Activated CD8-positive, alpha-beta memory T cell treated with anti-CD3 and anti-CD28 coated beads for 36 hours (primary cell): ENCODE data around the gene TEX38. TPM values are rescaled to one million over a fixed set of nuclear protein-coding genes. Genes with fewer than 3 reads are reported as not detected.
"Not testable (repeated sequence)": the region's sequence is repeated elsewhere in the genome, so short reads cannot be mapped to it uniquely, and the experiment has no call there.

ENCODE experiments used
- CTCF ChIA-PET: fragments of 350-600 bp; sonication (Branson Sonifier 250); formaldehyde crosslinking; loops from one replicate; lab custom pipeline; 2021; ENCODE audit warnings: antibody characterized with exemption; lab: Charles Lee
- POLR2A ChIA-PET: fragments of 350-600 bp; sonication (Branson Sonifier 250); formaldehyde crosslinking; loops from one replicate; lab custom pipeline; 2021; ENCODE audit warnings: antibody characterized with exemption; lab: Charles Lee
- total RNA-seq, 2 experiments: library from RNA; stranded (reverse); gene quantifications; one replicate each; pipeline ENCODE4 v1.2.3, GENCODE V29; 2021

Gene TEX38
- total RNA-seq, 2 experiments from 2014 or later, result not detected

DNA sequence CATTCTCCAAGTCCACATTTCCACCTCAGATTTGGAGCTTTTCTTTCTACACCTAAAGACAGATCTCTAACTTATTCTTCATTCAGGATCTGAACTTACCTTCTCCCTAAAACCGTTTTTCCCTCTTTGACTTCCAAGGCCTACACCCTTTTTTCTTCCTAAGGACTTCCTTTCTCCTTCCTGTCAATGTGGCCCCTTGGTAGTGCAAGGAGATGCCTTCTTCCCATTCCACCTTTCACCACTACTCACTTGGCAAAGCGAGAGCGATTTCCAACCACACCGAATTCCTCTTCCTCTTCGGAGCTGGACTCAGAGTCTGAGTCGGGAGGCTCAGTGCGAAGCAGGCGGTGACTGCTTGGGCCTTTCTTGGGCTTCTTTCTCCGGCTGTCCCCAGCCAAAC lies 46.0 kb downstream of the TEX38 start:
- CTCF ChIA-PET, result no interaction called here
- POLR2A ChIA-PET, result no interaction called here

GRCh38 chr1:46718340-46718726 lies 46.7 kb downstream of the TEX38 start:
- ChIA-PET POLR2A (interaction anchor here (1.5 kb wide), 1 partner anchor 51 kb away, joined by 7 read pairs; no protein-coding TSS in a partner anchor), CTCF (interaction anchor here (0.7 kb wide), 1 partner anchor 234 kb away, joined by 3 read pairs; no protein-coding TSS in a partner anchor)

DNA sequence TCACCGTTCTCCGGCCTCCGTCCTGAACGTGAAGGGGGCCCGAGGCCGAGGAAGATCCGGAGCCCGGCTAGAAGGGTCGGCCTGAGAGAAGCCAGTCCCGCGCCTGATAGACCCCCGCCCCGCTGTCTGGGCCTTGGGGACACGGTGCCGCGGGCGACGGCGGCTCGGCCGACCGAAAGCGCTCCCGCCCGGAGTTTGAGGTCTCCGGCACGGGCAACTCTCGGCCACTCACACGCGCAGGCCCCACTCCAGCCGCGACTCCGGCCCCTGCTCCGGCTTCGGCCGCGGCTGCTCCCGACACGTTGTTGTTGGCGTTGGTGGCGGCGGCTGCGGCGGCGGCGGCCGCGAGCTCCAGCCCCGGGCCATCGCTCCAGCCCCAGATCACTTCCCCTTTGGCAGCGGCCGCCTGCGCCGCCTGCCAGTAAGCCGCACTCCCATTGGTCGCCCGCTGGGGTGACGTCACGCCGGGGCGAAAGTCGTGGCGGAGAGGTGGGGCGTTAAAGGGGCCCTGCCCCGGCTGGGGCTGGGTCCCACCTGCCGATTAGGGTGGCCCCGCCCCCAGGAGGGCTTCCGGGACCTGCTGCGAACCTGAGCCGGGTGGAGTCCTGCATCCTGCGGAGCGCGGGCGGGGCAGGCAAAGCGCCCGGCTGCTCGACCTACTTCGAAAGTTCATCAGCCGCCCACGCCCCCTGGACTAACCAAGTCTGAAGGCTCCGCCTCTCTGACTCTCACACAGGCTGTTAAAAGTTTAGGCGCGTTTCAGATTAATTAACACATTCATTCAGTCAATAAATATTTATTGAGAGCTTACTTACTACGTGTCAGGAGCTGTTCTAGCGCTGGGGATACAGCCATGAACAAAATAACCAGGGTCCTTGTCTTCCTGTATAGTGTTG lies 47.3 kb downstream of the TEX38 start, which contains the start of gene EFCAB14:
EFCAB14 (minus strand) TSS at position 388 of the 896 bp plus-strand sequence. CDS start 1,027 bp downstream, outside the sequence.
- ChIA-PET CTCF (interaction anchor here (0.7 to 1.0 kb wide), 2 partner anchors 41 to 235 kb away, joined by 3 to 4 read pairs; no protein-coding TSS in a partner anchor), POLR2A (interaction anchor here (1.5 kb wide), 1 partner anchor 52 kb away, joined by 7 read pairs; no protein-coding TSS in a partner anchor)

DNA sequence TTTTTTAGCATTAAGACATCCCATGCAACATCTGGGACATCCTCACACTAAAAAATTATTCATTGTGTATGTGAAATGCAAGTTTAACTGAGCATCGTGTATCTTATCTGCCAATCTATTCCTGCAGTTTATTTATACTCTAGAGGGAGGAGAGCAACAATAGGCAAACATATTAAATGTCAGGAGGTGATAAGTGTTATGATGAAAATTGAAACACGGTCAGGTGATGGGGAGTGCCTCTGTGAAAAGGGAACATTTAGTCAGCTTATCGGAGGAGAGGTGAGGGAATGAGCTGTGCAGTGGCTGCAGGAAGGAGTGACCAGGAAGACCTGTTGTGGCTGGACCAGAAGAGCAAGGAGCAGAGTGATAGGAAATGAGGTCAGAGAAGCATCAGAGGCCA lies 48.0 kb downstream of the TEX38 start:
- POLR2A ChIA-PET, result interaction anchor here (1.5 kb wide), 1 partner anchor 53 kb away, joined by 7 read pairs; no protein-coding TSS in a partner anchor
- CTCF ChIA-PET, result interaction anchor here (0.6 to 1.0 kb wide), 2 partner anchors 42 to 95 kb away, joined by 3 to 4 read pairs; no protein-coding TSS in a partner anchor

GRCh38 chr1:46720319-46720718 lies 48.7 kb downstream of the TEX38 start:
- POLR2A ChIA-PET, CTCF ChIA-PET: not testable (repeated sequence)

DNA sequence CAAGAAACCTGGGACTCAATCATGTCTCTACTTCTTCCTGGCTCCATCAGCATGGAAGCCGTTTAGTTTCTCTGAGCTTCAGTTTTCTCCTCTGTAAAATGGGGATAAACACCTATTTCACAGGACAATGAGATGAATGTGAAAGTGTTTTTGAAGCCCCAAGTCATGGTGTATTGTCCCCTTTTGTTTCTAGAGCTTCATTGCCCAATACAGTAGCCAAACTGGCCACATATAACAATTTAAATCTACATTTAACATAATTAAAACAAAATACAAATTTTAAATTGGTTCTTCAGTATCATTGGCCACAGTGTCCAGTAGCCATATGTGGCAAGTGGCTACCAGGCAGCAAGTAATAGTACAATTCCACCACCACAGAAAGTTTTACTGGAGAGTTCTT lies 49.5 kb downstream of the TEX38 start:
- POLR2A ChIA-PET, result no interaction called here

GRCh38 chr1:46721686-46722205 lies 50.1 kb downstream of the TEX38 start:
- ChIA-PET CTCF (interaction anchor here (0.6 kb wide), 1 partner anchor 17 kb away, joined by 4 read pairs; no protein-coding TSS in a partner anchor), POLR2A (no interaction called here)

More for the DNA sequence above, 49.5 kb downstream of the TEX38 start:
- CTCF ChIA-PET, result interaction anchor here (0.6 kb wide), 1 partner anchor 17 kb away, joined by 4 read pairs; no protein-coding TSS in a partner anchor

Other genes starting within 250 kb of the TEX38 start
- not detected for gene DMBX1, start 182.0 kb upstream of the TEX38 start, total RNA-seq
- not detected for gene KNCN, start 120.2 kb upstream of the TEX38 start, total RNA-seq
- gene MKNK1, start 67.6 kb upstream of the TEX38 start, total RNA-seq, result 10 to 100 TPM; 28.3 to 28.9 TPM
- 1 to 10 TPM; 7.6 to 7.7 TPM for gene MOB3C, start 55.0 kb upstream of the TEX38 start, total RNA-seq
- 10 to 100 TPM; 40.7 to 42.5 TPM for gene ATPAF1, start 3.5 kb upstream of the TEX38 start, total RNA-seq
- 10 to 100 TPM; 44.9 to 45.6 TPM for gene EFCAB14, start 47.3 kb downstream of the TEX38 start, total RNA-seq
- not detected for gene CYP4B1, start 127.2 kb downstream of the TEX38 start, total RNA-seq